Activated CD4-positive, alpha-beta memory T cell treated with anti-CD3 and anti-CD28 coated beads for 36 hours (primary cell): ENCODE results near the gene MARCHF9. TPM values are rescaled to one million over a fixed set of nuclear protein-coding genes. Genes with fewer than 3 reads are reported as not detected.
"Not testable (repeated sequence)": the region's sequence is repeated elsewhere in the genome, so short reads cannot be mapped to it uniquely, and the experiment has no call there.

Experiments used
- CTCF ChIA-PET: fragments of 350-600 bp; sonication (Branson Sonifier 250); formaldehyde crosslinking; loops from one replicate; lab custom pipeline; 2021; ENCODE audit warnings: antibody characterized with exemption, inconsistent platforms; lab: Charles Lee
- POLR2A ChIA-PET: fragments of 350-600 bp; sonication (Branson Sonifier 250); formaldehyde crosslinking; loops from one replicate; lab custom pipeline; 2021; ENCODE audit warnings: antibody characterized with exemption; lab: Charles Lee
- DNase-seq: peaks from one replicate; pipeline ENCODE4 v3.0.0-alpha.2; 2020
- H3K27ac Mint-ChIP-seq: one replicate; pipeline ENCODE4 v1.8.0; 2021; ENCODE audit warnings: mixed read lengths
- H3K27me3 Mint-ChIP-seq: one replicate; pipeline ENCODE4 v1.8.0; 2021; ENCODE audit warnings: mixed read lengths
- H3K36me3 Mint-ChIP-seq: one replicate; pipeline ENCODE4 v1.8.0; 2021; ENCODE audit warnings: mixed read lengths
- H3K4me1 Mint-ChIP-seq: one replicate; pipeline ENCODE4 v1.8.0; 2021; ENCODE audit warnings: low read depth, mixed read lengths
- H3K4me3 Mint-ChIP-seq: one replicate; pipeline ENCODE4 v1.8.0; 2021; ENCODE audit warnings: mild to moderate bottlenecking, mixed read lengths
- H3K9me3 Mint-ChIP-seq: one replicate; pipeline ENCODE4 v1.8.0; 2021; ENCODE audit warnings: mixed read lengths
- intact Hi-C: fragments of 100-400 bp; cut with micrococcal nuclease; formaldehyde crosslinking; loops from one replicate; pipeline ENCODE4 v1.15.1; 2023
- total RNA-seq, 2 experiments: library from RNA; stranded (reverse); gene quantifications; one replicate each; pipeline ENCODE4 v1.2.3, GENCODE V29; 2021

MARCHF9 gene
- total RNA-seq, 2 experiments from 2014 or later = 20.9 to 21.2 TPM

GRCh38 chr12:57718641-57719528 is 36.0 kb upstream of the MARCHF9 start:
- Mint-ChIP-seq H3K27ac (no peak overlapping the region), H3K9me3 (no peaks in the 10 kb centered on the region), H3K27me3 (no peaks in the 10 kb centered on the region), H3K4me1 (no peaks in the 10 kb centered on the region), H3K36me3 (peaks cover 41% of the 10 kb centered on the region), H3K4me3 (no peak overlapping the region)
- intact Hi-C loops = no loop called here
- no peak for DNase-seq
- CTCF ChIA-PET = interaction anchor here (0.6 to 1.9 kb wide), 2 partner anchors 18 to 23 kb away, joined by 3 to 5 read pairs; no protein-coding TSS in a partner anchor
- POLR2A ChIA-PET = no interaction called here

GRCh38 chr12:57719777-57720605 is 34.9 kb upstream of the MARCHF9 start:
- H3K36me3 Mint-ChIP-seq = peaks cover 40% of the 10 kb centered on the region
- intact Hi-C loops = no loop called here

GRCh38 chr12:57720606-57721595 is 34.0 kb upstream of the MARCHF9 start:
- no peaks in the 10 kb centered on the region for H3K9me3 Mint-ChIP-seq
- no peaks in the 10 kb centered on the region for H3K27me3 Mint-ChIP-seq
- H3K36me3 Mint-ChIP-seq = peaks cover 39% of the 10 kb centered on the region
- no peak overlapping the region for H3K27ac Mint-ChIP-seq
- DNase-seq = no peak
- ChIA-PET CTCF (no interaction called here), POLR2A (interaction anchor here (1.5 kb wide), 1 partner anchor 21 kb away, joined by 3 read pairs; no protein-coding TSS in a partner anchor)
- intact Hi-C loops = no loop called here
- H3K4me1 Mint-ChIP-seq = no peaks in the 10 kb centered on the region
- H3K4me3 Mint-ChIP-seq = no peak overlapping the region

More at GRCh38 chr12:57719777-57720605, 34.9 kb upstream of the MARCHF9 start:
- Mint-ChIP-seq H3K4me3 (no peak overlapping the region), H3K27me3 (no peaks in the 10 kb centered on the region), H3K4me1 (no peaks in the 10 kb centered on the region), H3K27ac (no peak overlapping the region), H3K9me3 (no peaks in the 10 kb centered on the region)
- no peak for DNase-seq
- CTCF ChIA-PET = interaction anchor here (1.9 kb wide), 1 partner anchor 22 kb away, joined by 5 read pairs; no protein-coding TSS in a partner anchor
- POLR2A ChIA-PET = interaction anchor here (1.5 kb wide), 1 partner anchor 22 kb away, joined by 3 read pairs; no protein-coding TSS in a partner anchor

- H3K4me1 Mint-ChIP-seq, intact Hi-C loops, DNase-seq, H3K4me3 Mint-ChIP-seq, H3K27me3 Mint-ChIP-seq, H3K9me3 Mint-ChIP-seq, CTCF ChIA-PET: not testable (repeated sequence)
- Mint-ChIP-seq H3K27ac (peak overlapping the region; percentile 34), H3K36me3 (peaks cover 43% of the 10 kb centered on the region)
- POLR2A ChIA-PET = interaction anchor here (0.5 kb wide), 1 partner anchor 119 kb away, joined by 3 read pairs; no protein-coding TSS in a partner anchor
Measured at GRCh38 chr12:57721846-57722608, 32.9 kb upstream of the MARCHF9 start.

GRCh38 chr12:57722716-57723629 is 31.9 kb upstream of the MARCHF9 start:
- Mint-ChIP-seq H3K27ac (peak overlapping the region; percentile 34), H3K27me3 (no peaks in the 10 kb centered on the region), H3K4me3 (no peak overlapping the region), H3K9me3 (no peaks in the 10 kb centered on the region), H3K36me3 (peaks cover 44% of the 10 kb centered on the region), H3K4me1 (no peaks in the 10 kb centered on the region)
- ChIA-PET CTCF (interaction anchor here (0.6 kb wide), 1 partner anchor 139 kb away, joined by 3 read pairs; no protein-coding TSS in a partner anchor), POLR2A (interaction anchor here (0.5 to 0.6 kb wide), 2 partner anchors 98 to 119 kb away, joined by 3 to 4 read pairs; no protein-coding TSS in a partner anchor)
- DNase-seq = no peak
- intact Hi-C loops = no loop called here

- no peaks in the 10 kb centered on the region for H3K27me3 Mint-ChIP-seq
- intact Hi-C loops = no loop called here
- no peaks in the 10 kb centered on the region for H3K9me3 Mint-ChIP-seq
- H3K27ac Mint-ChIP-seq = peak overlapping the region; percentile 10
- no peak for DNase-seq
- ChIA-PET POLR2A (interaction anchor here (0.6 kb wide), 1 partner anchor 16 kb away, joined by 5 read pairs; no protein-coding TSS in a partner anchor), CTCF (no interaction called here)
- no peak overlapping the region for H3K4me3 Mint-ChIP-seq
- H3K4me1 Mint-ChIP-seq = no peaks in the 10 kb centered on the region
- H3K36me3 Mint-ChIP-seq = peaks cover 44% of the 10 kb centered on the region
Measured at GRCh38 chr12:57723630-57723962, 31.3 kb upstream of the MARCHF9 start.

- Mint-ChIP-seq H3K9me3 (no peaks in the 10 kb centered on the region), H3K4me3 (no peak overlapping the region)
- intact Hi-C loops = no loop called here
Measured at GRCh38 chr12:57724003-57724935, 30.6 kb upstream of the MARCHF9 start.

GRCh38 chr12:57724936-57725740 is 29.8 kb upstream of the MARCHF9 start:
- H3K27ac Mint-ChIP-seq = peak overlapping the region; percentile 64
- DNase-seq = no peak
- H3K4me3 Mint-ChIP-seq = no peak overlapping the region
- H3K27me3 Mint-ChIP-seq = no peaks in the 10 kb centered on the region
- H3K9me3 Mint-ChIP-seq = no peaks in the 10 kb centered on the region
- intact Hi-C loops = no loop called here
- H3K4me1 Mint-ChIP-seq = no peaks in the 10 kb centered on the region
- ChIA-PET CTCF (interaction anchor here (1.0 to 2.1 kb wide), 3 partner anchors 9 to 17 kb away, joined by 3 to 6 read pairs (median 5); no protein-coding TSS in a partner anchor), POLR2A (interaction anchor here (0.6 to 1.2 kb wide), 2 partner anchors 12 to 16 kb away, joined by 3 to 6 read pairs; no protein-coding TSS in a partner anchor)
- H3K36me3 Mint-ChIP-seq = peaks cover 35% of the 10 kb centered on the region

More at GRCh38 chr12:57724003-57724935, 30.6 kb upstream of the MARCHF9 start:
- H3K4me1 Mint-ChIP-seq = no peaks in the 10 kb centered on the region
- CTCF ChIA-PET = interaction anchor here (1.0 kb wide), 1 partner anchor 11 kb away, joined by 6 read pairs; no protein-coding TSS in a partner anchor
- H3K27ac Mint-ChIP-seq = peak overlapping the region; percentile 64
- POLR2A ChIA-PET = interaction anchor here (0.6 to 1.2 kb wide), 2 partner anchors 13 to 16 kb away, joined by 5 to 6 read pairs; no protein-coding TSS in a partner anchor
- H3K27me3 Mint-ChIP-seq = no peaks in the 10 kb centered on the region
- DNase-seq = no peak
- H3K36me3 Mint-ChIP-seq = peaks cover 42% of the 10 kb centered on the region
